Karpas-422 (cell line): ENCODE results near the gene CDV3. TPM values are rescaled to one million over a fixed set of nuclear protein-coding genes. Genes with fewer than 3 reads are reported as not detected.

Source experiments
- DNase-seq: peaks from one replicate; pipeline ENCODE4 v3.0.0-alpha.2; 2015
- H2AFZ ChIP-seq: fragments of 200-600 bp; sonication (generic); 2 replicates; pipeline ENCODE4 v1.6.1; 2014; ENCODE audit warnings: antibody characterized with exemption, low read length, mixed read lengths
- H3K27ac ChIP-seq: fragments of 200-600 bp; sonication (generic); 2 replicates; pipeline ENCODE4 v1.5.1; 2014; ENCODE audit warnings: mild to moderate bottlenecking, low read length, moderate library complexity
- H3K27me3 ChIP-seq: fragments of 200-600 bp; sonication (generic); 2 replicates; pipeline ENCODE4 v1.6.1; 2014; ENCODE audit warnings: low read length, mixed read lengths
- H3K36me3 ChIP-seq: fragments of 200-600 bp; sonication (generic); 2 replicates; pipeline ENCODE4 v1.6.1; 2014; ENCODE audit warnings: low read length, mixed read lengths; ENCODE audit not compliant: insufficient read depth
- H3K4me1 ChIP-seq: fragments of 200-600 bp; sonication (generic); 2 replicates; pipeline ENCODE4 v1.6.1; 2014; ENCODE audit warnings: mild to moderate bottlenecking, low read length, mixed read lengths
- H3K4me2 ChIP-seq: fragments of 200-600 bp; sonication (generic); 2 replicates; pipeline ENCODE4 v1.6.1; 2014; ENCODE audit warnings: low read length, low read depth, mild to moderate bottlenecking; ENCODE audit not compliant: poor library complexity, severe bottlenecking
- H3K4me3 ChIP-seq: fragments of 200-600 bp; sonication (generic); 2 replicates; pipeline ENCODE4 v1.5.1; 2014; ENCODE audit warnings: mild to moderate bottlenecking, antibody characterized with exemption, low read length, mixed read lengths
- H3K79me2 ChIP-seq: fragments of 200-600 bp; sonication (generic); 2 replicates; pipeline ENCODE4 v1.6.1; 2014; ENCODE audit warnings: mild to moderate bottlenecking, low read length, mixed read lengths
- H3K9ac ChIP-seq: fragments of 200-600 bp; sonication (generic); 2 replicates; pipeline ENCODE4 v1.6.0; 2014; ENCODE audit warnings: low read length
- H3K9me2 ChIP-seq: fragments of 200-600 bp; sonication (generic), shearing (Covaris generic); replicated peaks from 2 replicates; pipeline ENCODE4 v1.6.0; 2014; ENCODE audit warnings: mild to moderate bottlenecking, low read length, moderate library complexity; ENCODE audit not compliant: insufficient read depth
- H3K9me3 ChIP-seq: fragments of 300-700, 200-600 bp; sonication (generic); 2 replicates; pipeline ENCODE4 v1.6.1; 2014; ENCODE audit warnings: low read length, mixed read lengths
- H4K20me1 ChIP-seq: fragments of 200-600 bp; sonication (generic); 2 replicates; pipeline ENCODE4 v1.6.1; 2014; ENCODE audit warnings: mild to moderate bottlenecking, antibody characterized with exemption, low read length, low read depth; ENCODE audit not compliant: insufficient read depth
- small RNA-seq: library from RNA; depleted of rRNA; stranded (forward); fragments of <200 nt; gene quantifications from one replicate; pipeline ENCODE3, GENCODE V24; 2014
- total RNA-seq: library from RNA; depleted of rRNA; stranded (reverse); fragments of >200 nt; shearing (Covaris generic); gene quantifications from 2 replicates; pipeline ENCODE4 v1.2.3, GENCODE V29; 2014; ENCODE audit warnings: low replicate concordance; rRNA removed

Gene CDV3
- total RNA-seq, 1 experiment from 2014 or later: 772 TPM

DNA sequence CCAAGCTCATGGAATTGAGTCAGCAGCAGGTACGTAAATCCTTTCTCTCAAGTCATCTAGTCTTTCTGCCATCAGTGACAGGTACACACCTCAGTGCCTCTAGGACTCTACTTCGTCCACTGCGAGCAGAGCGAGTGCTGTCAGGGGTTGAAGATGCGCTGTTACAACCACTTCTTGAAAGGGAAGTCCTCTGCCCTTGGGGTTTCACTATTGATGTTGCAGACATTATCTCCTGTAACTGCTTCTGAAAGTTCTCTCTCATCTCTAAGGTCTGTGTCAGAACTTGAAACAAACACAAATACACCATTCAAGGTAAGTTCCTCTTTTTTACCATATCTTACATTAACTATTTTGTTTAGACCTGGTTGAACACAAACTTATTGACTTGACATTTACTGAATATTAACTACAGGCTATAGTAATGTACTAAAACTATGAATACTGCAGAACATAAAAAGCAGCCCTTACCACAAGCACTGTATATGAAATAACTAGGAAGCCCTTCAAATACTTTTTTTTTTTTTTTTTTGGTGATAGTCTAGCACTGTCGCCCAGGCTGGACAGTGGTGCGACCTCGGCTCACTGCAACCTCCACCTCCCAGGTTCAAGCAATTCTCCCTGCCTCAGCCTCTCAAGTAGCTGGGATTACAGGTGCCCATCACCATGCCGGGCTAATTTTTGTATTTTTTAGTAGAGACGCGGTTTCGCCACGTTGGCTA is 46.7 kb downstream of the CDV3 start:
- H3K9me3 ChIP-seq: no peaks in the 10 kb centered on the region
- no peaks in the 10 kb centered on the region for H4K20me1 ChIP-seq
- peaks cover 79% of the 10 kb centered on the region for H3K36me3 ChIP-seq
- H3K27me3 ChIP-seq: no peaks in the 10 kb centered on the region
- H2AFZ ChIP-seq: no peak overlapping the region
- no peak overlapping the region for H3K4me3 ChIP-seq
- no peak for DNase-seq
- no peak overlapping the region for H3K9ac ChIP-seq
- H3K4me1 ChIP-seq: no peaks in the 10 kb centered on the region
- no peaks in the 10 kb centered on the region for H3K9me2 ChIP-seq
- H3K4me2 ChIP-seq: no peak overlapping the region
- peaks cover 17% of the 10 kb centered on the region; the same call in 1 of the 2 replicates for H3K79me2 ChIP-seq
- H3K27ac ChIP-seq: no peak overlapping the region

GRCh38 chr3:133627789-133628188 is 54.3 kb downstream of the CDV3 start:
- Histone ChIP-seq H3K4me3 (no peak overlapping the region), H3K27me3 (no peaks in the 10 kb centered on the region), H2AFZ (no peak overlapping the region), H3K79me2 (peaks cover 42% of the 10 kb centered on the region), H3K4me2 (no peak overlapping the region), H3K9me2 (no peaks in the 10 kb centered on the region), H3K36me3 (peaks cover 80% of the 10 kb centered on the region), H3K9me3 (no peaks in the 10 kb centered on the region), H3K4me1 (peaks cover 13% of the 10 kb centered on the region), H3K27ac (no peak overlapping the region; the same call in none of the 2 replicates), H4K20me1 (no peaks in the 10 kb centered on the region), H3K9ac (no peak overlapping the region)
- DNase-seq: no peak

DNA sequence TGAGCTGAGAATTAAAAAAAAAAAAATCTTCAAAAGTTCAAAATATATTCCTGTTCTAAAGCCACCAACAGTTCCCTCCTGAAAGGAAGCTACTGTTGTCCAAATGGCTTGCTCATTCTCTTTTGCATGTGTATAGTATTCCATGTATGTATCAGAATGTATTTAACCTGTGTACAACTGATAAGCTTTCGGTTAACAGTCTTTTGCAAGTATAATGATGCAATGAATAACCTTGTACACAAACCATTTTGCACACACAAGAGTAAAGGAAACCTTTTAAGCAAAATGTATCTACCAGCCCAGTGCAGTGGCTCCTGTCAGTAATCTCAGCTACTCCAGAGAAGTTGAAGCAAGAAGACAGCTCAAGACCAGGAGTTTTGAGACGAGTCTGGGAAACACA is 55.7 kb downstream of the CDV3 start:
- Histone ChIP-seq H3K27ac (no peak overlapping the region), H3K4me3 (no peak overlapping the region), H3K4me2 (no peak overlapping the region), H3K4me1 (peaks cover 13% of the 10 kb centered on the region), H4K20me1 (no peaks in the 10 kb centered on the region), H3K27me3 (no peaks in the 10 kb centered on the region), H3K9me2 (no peaks in the 10 kb centered on the region), H3K9ac (no peak overlapping the region), H3K36me3 (peaks cover 82% of the 10 kb centered on the region), H3K9me3 (no peaks in the 10 kb centered on the region), H2AFZ (no peak overlapping the region), H3K79me2 (peaks cover 50% of the 10 kb centered on the region)
- DNase-seq: no peak

- H2AFZ ChIP-seq: no peak overlapping the region
- peaks cover 82% of the 10 kb centered on the region for H3K36me3 ChIP-seq
These were observed 60.0 kb downstream of the CDV3 start for GRCh38 chr3:133633439-133633838.

More at GRCh38 chr3:133633439-133633838, 60.0 kb downstream of the CDV3 start:
- no peak overlapping the region for H3K9ac ChIP-seq
- H3K9me3 ChIP-seq: no peaks in the 10 kb centered on the region
- H3K4me3 ChIP-seq: no peak overlapping the region
- H3K4me2 ChIP-seq: no peak overlapping the region
- H3K27ac ChIP-seq: no peak overlapping the region
- H4K20me1 ChIP-seq: no peaks in the 10 kb centered on the region
- H3K27me3 ChIP-seq: no peaks in the 10 kb centered on the region
- no peaks in the 10 kb centered on the region for H3K9me2 ChIP-seq
- H3K4me1 ChIP-seq: peaks cover 2% of the 10 kb centered on the region
- no peak for DNase-seq
- peaks cover 71% of the 10 kb centered on the region for H3K79me2 ChIP-seq

Small RNA genes lying within 50 kb of the gene (small RNA-seq; reads per million reads assigned to genes)
- not detected for gene AC022296.2
- not detected for gene RF00438

Other genes starting within 250 kb of the CDV3 start
- gene BFSP2, start 173.6 kb upstream of the CDV3 start, total RNA-seq: 33.1 and 44.7 TPM in 2 replicates
- 93.9 and 170 TPM in 2 replicates for gene TOPBP1, start 88.3 kb downstream of the CDV3 start, total RNA-seq
- gene TF, start 172.7 kb downstream of the CDV3 start, total RNA-seq: 0.36 and 1.6 TPM in 2 replicates
- gene SRPRB, start 232.1 kb downstream of the CDV3 start, total RNA-seq: 62.6 and 85.7 TPM in 2 replicates